Upper lobe of left lung (tissue), 4 donors: Measurements from ENCODE around the gene GPC1.

Source experiments
- POLR2A ChIP-seq, 4 donors: fragments of 450-650 bp; IDR thresholded peaks; one replicate each; pipeline ENCODE4 v1.5.1; 2016 to 2017; ENCODE audit warnings: antibody characterized with exemption in 4 of 4, mild to moderate bottlenecking in 2 of 4
- TF ChIP-seq, protein P1 (sequence below), 6 experiments: fragments of 450-650 bp in 4 of 6; fragments of 200-600 bp in 2 of 6; sonication (generic) in 2 of 6; IDR thresholded peaks; one replicate each; pipeline ENCODE4 v1.5.1; 2016 to 2019; ENCODE audit warnings: antibody characterized with exemption in 6 of 6

DNA sequence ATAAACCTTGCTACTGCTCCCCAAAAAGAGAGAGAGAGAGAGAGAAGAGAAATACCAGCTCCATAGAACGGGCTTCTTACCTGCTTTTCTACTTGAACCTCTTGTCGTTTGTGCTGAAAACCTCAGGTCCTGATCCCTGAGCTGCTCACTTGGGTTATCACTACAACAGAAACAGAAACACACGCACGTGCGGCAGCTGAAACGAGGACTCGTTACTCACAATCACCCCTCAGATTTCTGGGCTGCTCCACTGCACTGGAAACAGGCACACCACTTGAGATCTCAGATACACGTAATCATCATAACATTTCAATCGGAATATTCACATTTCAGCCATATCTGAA is 48.2 kb upstream of the GPC1 start:
- TF ChIP-seq, protein P1, sequence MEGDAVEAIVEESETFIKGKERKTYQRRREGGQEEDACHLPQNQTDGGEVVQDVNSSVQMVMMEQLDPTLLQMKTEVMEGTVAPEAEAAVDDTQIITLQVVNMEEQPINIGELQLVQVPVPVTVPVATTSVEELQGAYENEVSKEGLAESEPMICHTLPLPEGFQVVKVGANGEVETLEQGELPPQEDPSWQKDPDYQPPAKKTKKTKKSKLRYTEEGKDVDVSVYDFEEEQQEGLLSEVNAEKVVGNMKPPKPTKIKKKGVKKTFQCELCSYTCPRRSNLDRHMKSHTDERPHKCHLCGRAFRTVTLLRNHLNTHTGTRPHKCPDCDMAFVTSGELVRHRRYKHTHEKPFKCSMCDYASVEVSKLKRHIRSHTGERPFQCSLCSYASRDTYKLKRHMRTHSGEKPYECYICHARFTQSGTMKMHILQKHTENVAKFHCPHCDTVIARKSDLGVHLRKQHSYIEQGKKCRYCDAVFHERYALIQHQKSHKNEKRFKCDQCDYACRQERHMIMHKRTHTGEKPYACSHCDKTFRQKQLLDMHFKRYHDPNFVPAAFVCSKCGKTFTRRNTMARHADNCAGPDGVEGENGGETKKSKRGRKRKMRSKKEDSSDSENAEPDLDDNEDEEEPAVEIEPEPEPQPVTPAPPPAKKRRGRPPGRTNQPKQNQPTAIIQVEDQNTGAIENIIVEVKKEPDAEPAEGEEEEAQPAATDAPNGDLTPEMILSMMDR (IDR thresholded peaks at IDR 0.05) = no peak
- TF ChIP-seq POLR2A (IDR thresholded peaks at IDR 0.05) = no peak
